Esophagus muscularis mucosa (tissue), 4 donors: ENCODE data around the gene RGS19.

Experiments
- CTCF ChIP-seq, 3 experiments: fragments of 200-600 bp in 2 of 3; fragments of 450-650 bp in 1 of 3; sonication (generic) in 2 of 3; IDR thresholded peaks; one replicate each; pipeline ENCODE4 v1.5.1; 2017 to 2019; ENCODE audit warnings: antibody characterized with exemption in 3 of 3, mild to moderate bottlenecking in 2 of 3, moderate library complexity in 1 of 3
- EP300 ChIP-seq: sonication (generic); formaldehyde crosslinking; IDR thresholded peaks from one replicate; pipeline ENCODE4 v1.6.1; 2017; ENCODE audit warnings: antibody characterized with exemption
- POLR2A ChIP-seq: fragments of 450-650 bp; IDR thresholded peaks from one replicate; pipeline ENCODE4 v1.6.1; 2017; ENCODE audit warnings: antibody characterized with exemption, moderate library complexity, mild to moderate bottlenecking, low read depth
- POLR2AphosphoS5 ChIP-seq, 2 donors: sonication (generic); formaldehyde crosslinking; IDR thresholded peaks; one replicate each; pipeline ENCODE4 v1.6.1; 2017; ENCODE audit warnings: antibody characterized with exemption in 2 of 2

GRCh38 chr20:64070244-64070993 is 8.9 kb downstream of the RGS19 start:
- TF ChIP-seq POLR2A: no peak
- no peak for TF ChIP-seq CTCF (IDR thresholded peaks at IDR 0.05)
- TF ChIP-seq EP300: no peak
- no peak for TF ChIP-seq POLR2AphosphoS5 (IDR thresholded peaks at IDR 0.05)
